Left lobe of liver (tissue), 2 donors: Measurements from ENCODE around the gene PRSS53. TPM values are rescaled to one million over a fixed set of nuclear protein-coding genes. Genes with fewer than 3 reads are reported as not detected.

Experiments
- ATAC-seq: fragments of 200-7000 bp; cut with Tn5 transposase; one replicate; pipeline ENCODE4 v1.9.1; 2020; ENCODE audit warnings: mild to moderate bottlenecking, moderate library complexity
- DNase-seq: peaks from one replicate; pipeline ENCODE4 v3.0.0-alpha.2; 2020; ENCODE audit warnings: low spot score
- total RNA-seq: library from RNA; stranded (reverse); gene quantifications from one replicate; pipeline ENCODE4 v1.2.1, GENCODE V29; 2021
- donor health status: DM: no; HTN: no; CAD: no; lungs with moderate emphysema.
- donor health status: DM: no; HTN: yes; CAD: no.

The PRSS53 gene
- total RNA-seq, 1 donor from 2014 or later: 4.4 TPM

DNA sequence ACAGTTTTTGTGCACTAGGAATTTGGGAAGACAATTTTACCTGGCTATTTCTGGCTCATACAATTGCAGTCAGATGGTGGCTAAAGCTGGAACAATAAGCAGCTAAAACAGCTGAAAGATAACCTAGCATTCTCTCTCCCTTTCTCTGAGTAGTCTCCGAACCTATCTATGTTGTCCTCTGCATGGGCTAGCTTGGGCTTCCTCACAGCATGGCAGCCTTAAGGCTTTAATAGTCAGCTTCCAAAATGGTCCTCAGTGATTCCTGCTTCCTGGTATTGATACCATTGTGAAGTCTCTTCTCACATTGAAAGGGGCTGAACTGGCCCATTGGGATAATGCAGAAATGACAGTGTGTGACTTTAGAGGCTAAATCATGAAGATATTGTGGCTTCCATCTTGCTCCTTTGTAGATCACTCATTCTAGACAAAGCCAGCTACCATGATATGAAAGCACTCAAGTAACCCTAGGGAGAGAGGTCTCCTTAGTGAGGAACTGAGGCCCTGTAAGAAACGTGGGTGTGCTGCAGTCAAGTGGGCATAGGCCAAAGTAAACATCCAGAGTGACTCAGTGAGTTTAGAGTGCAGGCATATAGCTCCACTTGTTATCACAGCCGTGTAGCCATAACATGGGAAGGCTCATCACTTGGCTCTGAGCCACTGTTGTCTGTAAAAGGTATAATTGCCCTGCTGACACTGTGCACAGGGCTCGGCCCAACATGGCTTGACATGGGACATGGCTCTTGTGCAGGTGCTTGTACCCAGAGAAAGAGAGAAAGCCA lies 11.3 kb upstream of the PRSS53 start:
- DNase-seq (no peak), ATAC-seq (no peak)

DNA sequence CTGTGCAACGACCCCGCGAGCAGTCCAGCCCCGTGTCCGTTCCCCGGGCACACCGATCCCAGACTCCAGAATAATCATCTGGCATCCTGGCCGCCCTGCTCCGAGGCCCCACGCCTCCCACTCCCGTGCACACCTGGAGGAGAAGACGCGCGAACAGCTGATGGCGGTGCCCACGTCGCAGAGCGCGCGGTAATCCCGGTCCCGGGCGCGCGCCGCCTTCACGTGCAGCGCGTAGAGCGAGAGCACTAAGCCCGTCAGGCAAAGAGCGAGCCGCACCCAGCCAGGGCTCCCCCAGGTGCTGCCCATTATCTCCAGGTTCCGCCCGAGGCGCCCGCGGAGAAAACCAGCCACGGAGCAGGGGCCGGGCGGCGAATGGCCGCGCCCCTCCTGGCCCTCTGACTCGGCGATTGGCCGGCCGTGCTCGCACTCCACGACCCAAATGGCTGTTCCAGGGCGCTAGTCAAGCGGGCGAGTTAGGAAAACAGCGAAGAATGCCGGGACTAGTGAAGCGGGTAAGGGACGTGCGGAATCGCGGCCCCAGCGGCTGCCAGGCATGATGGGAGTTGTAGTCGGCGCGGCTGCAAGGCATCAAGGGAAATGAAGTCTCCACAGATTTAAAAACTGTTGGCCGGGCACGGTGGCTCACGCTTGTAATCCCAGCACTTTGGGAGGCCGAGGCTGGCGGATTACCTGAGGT lies 5.8 kb upstream of the PRSS53 start, which contains the start of gene VKORC1:
VKORC1 (minus strand) TSS at position 374 of the 697 bp plus-strand sequence; CDS start at position 306, 68 bp downstream.
- DNase-seq (peak; percentile 98), ATAC-seq (peak; percentile 91)

DNA sequence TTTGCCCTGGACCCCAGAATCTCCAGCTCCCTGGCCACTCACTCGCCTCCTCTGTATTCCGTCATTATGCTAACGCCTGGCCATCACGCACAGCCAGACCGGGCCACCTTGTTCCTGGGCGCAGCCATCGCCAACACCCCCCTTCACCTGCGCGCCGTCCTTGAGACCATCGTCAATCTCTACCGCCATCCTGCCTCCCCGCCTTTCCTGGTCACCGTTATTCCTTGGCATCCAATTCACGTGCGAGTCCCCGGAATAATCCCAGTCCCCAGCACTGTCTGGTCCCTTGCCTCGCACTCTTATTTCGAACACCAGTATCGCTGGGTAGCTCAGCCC lies 5.3 kb upstream of the PRSS53 start:
- DNase-seq: no peak
- ATAC-seq: peak; percentile 19

DNA sequence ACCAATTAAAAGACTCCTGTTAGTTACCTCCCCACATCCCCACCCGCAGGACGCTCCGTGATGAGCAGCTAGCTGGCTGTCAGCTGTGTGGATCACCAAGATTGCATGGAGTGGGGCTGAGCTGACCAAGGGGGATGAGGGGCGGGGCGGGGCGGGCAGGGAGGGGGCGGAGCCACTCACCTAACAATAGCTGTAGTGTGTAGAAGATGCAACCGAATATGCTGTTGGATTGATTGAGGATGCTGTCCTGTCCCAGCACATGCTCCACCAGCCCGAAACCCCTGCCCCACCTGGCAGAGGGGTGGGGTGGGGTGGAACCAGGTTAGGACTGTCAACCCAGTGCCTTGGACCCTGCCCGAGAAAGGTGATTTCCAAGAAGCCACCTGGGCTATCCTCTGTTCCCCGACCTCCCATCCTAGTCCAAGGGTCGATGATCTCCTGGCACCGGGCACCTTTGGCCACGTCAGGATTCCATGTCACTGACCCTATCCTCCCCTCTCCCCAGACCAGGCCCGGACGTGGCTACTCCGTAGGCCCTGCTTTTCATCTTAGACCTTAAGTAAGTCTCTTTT lies 4.5 kb upstream of the PRSS53 start:
- ATAC-seq: peak; percentile 57
- peak; percentile 78 for DNase-seq

DNA sequence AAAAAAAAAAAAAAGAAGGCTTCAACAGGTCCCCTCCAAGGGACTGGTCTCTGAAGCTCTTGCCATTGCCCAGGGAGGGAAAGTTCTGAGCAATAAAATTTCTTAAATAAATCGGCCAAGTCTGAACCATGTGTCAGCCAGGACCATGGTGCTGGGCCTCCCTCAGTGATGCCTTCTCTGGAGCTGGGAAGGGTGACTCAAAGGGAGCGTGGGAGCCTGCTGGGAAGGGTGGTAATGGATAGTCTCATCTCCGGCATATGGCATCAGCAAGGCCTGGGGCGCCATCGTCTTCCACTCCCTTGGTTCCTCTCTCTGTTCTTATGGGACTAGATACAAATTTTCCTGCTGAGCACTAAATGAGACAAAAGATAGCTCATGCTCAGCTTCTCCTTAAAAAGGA lies 3.6 kb upstream of the PRSS53 start:
- ATAC-seq: no peak

DNA sequence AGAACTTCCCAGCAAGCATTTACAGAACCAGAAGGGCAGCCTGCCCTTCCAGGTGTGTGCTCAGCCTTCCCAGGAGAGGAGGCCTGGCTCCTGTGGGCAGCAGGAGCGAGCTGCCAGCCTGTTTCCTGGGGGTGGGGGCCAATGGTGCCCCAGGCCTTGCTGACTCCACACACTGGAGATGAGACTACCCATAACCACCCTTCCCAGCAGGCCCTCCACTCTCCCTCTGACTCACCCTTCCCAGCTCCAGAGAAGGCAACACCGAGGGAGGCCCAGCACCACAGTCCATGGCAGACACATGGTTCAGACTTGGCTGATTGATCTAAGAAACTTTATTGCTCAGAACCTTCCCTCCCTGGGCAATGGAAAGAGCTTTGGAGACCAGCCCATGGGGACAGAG lies 1.8 kb upstream of the PRSS53 start:
- DNase-seq (no peak), ATAC-seq (no peak)

More for the DNA sequence above, 3.6 kb upstream of the PRSS53 start:
- no peak for DNase-seq

DNA sequence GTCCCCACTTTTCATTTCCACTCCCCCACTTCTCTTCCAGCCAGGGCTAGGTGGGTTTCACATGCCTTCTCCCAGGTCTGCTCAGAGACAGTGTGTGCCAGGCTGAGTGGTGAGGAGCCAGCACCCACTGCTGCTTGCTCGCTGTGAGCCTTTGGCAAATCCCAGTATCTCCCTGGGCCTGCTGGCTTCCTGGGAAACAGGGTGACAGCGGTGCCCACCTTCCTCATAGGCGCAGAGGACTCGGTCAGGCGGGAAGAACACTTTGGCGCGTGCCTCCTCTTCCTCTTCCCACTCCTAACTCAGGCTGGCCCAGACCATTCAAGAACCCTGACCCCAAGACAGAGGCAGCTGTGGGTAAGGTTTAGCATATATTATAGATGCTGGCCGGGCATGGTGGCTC lies 456 bp upstream of the PRSS53 start:
- ATAC-seq (no peak), DNase-seq (no peak)

DNA sequence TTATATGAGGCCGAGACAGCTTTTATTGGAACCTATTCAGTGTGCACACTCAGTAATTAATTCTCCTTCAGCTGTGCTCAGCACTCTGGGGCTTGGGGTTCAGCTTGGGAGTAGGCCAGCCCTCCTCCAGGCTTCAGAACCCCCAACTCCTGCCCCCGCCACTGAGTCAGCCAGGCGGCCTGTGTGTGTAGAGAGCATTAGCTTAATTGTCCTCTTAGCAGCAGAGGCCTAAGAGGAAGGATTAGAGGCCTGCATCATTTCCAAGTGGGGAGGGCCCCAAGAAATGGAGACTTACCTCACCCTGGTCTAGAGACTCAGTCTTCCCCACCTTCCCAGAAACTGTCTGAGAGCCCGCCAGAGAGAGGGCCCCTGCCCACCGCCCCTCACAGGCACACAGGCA lies 772 bp downstream of the PRSS53 start:
- ATAC-seq (no peak), DNase-seq (no peak)

DNA sequence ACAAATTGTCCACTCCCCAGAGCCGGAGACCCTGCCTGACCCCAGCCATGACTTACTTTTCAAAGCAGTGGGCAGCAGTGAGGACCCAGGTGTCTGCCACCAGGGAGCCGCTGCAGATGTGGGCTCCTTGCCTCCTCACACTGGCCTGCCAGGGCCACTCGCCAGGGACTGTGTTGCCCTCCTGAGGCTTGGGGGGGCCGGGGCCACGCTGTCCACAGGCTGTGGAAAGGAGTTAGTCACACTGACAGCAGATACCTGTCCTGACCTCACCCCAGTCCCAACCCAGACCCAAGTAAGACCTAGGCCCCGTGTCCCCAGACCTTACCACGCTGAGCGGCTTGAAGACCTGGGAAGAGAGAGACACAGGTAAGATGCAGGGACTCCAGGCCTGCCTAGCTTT lies 1.3 kb downstream of the PRSS53 start:
- DNase-seq (no peak), ATAC-seq (no peak)

DNA sequence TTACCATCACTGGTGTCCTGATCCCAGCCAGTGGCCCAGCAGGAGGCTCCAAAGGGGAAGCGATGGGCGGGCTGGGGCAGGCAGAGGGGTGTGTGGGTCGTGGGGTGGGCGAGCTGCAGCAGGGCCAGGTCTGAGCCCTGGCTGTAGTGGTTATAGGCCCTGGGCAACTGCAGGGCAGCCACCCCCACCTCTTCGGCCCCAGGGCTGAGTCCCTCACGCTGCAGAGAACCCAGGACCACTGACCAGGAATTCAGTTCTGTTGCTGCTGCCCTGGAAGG lies 2.2 kb downstream of the PRSS53 start:
- DNase-seq (no peak), ATAC-seq (no peak)

DNA sequence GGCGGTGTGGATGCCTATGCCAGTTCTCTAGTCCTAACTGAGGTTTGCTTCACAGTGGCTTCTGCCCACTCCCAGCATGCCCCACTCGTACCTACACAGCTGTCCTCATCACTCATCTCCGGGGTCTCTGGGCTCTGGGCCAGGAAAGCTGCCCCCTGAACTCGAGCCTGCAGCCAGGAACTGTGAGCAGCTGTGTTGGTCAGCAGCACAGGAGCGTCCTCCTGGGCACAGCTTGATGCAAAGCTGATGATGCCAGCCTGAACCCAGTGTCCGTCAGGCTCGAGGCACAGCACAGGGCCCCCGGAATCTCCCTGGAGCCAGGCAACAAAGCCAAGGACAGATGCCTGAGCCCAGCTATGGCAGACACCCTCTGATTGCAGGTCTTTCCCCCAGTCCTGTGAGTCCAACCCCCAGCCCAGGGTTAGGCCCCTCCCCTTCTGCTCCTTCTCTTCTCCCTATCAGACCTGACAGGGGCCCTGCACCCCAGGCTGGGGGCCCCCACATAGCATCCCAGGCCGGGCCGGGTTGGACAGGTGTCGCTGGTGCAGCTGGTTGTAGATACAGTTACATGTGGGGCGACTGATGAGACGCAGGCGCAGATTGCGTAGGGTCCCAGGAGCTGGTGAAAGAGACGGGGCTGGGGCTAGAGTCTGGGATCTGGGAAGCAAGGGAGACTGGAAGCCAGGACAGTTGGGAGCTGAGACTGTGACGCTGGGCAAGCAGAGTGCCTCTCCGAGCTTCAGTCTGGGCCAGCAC lies 2.7 kb downstream of the PRSS53 start:
- DNase-seq: no peak
- no peak for ATAC-seq

DNA sequence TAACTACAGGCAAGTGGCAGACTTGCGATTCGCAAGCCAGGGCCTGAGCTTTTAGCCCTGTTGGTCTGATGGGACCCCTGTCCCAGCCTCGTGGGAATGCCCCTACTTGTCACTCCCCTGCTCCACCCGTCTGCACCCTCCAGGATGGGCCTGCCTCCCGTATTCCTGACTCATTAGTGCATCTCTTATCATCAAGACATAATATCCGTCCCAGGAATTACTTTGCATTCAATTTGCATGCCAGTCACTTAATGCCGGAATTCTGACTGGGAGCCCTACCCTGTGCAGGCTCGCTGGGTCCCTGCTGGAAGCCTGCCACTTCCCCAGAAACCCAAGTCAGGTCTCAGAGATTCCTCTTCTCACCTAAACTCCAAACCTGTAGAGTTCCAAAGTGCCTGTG lies 3.3 kb downstream of the PRSS53 start:
- no peak for ATAC-seq
- no peak for DNase-seq

DNA sequence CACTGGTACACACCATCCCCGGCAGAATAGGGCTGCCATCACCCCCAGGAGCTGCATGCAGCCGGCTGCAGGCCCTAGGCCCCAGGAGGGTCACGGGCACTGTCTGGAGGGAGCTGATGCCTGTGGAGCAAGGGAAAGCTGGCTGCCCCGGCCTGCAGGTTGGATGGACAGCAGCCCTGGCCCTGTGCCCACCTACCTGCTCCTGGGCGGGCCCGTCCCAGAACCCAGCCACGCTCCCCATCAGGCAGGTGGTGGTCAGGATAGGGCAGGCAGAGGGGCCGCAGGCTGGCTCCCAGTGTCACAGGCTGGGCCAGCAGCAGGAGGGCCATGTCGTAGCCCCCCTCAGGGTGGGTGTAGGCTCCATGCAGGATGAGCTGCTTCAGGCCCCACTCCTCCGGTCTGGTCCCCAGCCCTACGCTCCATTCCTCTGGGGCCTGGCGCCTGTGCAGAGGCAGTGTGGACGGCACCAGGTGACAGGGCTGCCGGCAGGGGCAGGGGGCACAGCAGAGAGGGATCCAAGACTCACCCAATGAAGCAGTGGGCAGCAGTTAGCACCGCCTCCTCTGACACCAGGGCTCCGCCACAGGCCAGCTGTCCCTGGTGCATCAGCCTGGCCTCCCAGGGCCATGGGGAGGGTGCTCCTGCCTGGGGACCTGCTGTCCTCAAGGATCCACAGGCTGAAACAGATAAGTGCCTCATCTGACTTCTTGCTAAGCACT lies 4.0 kb downstream of the PRSS53 start:
- peak; percentile 14 for ATAC-seq
- no peak for DNase-seq

DNA sequence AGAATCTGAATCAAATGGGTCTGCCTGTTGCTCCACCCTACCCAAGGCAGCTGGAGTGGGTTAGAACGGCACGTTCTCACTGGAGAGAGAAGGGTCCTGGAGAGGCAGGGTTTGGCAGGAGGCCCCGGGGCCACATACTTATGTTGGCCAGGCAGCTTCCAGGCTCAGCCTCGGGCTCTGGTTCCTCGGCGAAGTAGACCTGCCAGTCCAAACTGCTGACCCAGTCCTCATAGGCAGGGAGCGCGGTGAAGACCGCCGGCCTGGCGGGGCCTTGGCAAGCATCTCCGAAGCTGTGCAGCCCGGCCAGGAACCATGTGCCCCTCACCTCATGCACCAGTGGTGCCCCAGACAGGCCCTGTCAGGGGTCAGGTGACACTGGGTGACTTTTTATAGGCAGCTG lies 4.8 kb downstream of the PRSS53 start:
- no peak for ATAC-seq
- no peak for DNase-seq

DNA sequence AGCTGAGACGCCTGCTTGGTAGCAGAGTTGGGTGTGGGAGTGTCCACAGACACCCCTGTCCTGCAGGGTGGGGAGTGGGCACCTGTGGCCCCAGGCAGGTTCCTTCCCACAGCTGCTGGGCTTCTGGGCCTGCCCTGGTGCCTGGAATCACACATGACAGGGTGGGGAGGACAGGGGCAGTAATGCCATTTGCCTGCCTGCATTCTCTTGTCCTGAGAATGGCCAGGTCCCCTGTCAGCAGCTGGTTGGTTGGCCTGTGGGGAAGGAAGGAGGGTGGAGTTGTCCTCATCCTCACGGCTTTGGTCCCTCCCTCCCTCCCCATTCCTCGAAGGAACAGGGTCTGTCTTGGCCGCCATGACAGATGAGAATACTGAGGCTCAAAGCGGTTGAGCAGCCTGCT lies 5.2 kb downstream of the PRSS53 start:
- no peak for ATAC-seq

DNA sequence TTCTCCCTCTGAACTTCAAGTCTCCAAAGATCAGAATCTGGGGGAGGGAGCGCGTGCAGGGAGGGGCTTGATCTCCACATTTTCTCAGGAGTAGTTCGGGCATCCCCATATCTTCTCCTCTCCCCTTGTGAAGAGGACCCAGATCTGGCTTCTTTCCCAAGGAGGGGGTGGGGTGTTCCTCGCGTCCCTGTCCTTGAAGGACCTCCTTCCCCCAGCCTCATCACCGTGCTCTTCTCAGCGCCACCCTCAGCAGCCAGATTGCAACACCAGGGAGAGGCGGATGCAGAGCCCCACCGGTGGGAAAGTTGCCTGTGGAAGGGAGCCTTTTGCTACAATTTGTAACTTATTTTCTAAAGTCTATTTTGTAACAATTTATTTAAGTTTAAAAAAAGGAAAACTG lies 5.7 kb downstream of the PRSS53 start:
- ATAC-seq (no peak), DNase-seq (no peak)

More for the DNA sequence above, 5.2 kb downstream of the PRSS53 start:
- no peak for DNase-seq

DNA sequence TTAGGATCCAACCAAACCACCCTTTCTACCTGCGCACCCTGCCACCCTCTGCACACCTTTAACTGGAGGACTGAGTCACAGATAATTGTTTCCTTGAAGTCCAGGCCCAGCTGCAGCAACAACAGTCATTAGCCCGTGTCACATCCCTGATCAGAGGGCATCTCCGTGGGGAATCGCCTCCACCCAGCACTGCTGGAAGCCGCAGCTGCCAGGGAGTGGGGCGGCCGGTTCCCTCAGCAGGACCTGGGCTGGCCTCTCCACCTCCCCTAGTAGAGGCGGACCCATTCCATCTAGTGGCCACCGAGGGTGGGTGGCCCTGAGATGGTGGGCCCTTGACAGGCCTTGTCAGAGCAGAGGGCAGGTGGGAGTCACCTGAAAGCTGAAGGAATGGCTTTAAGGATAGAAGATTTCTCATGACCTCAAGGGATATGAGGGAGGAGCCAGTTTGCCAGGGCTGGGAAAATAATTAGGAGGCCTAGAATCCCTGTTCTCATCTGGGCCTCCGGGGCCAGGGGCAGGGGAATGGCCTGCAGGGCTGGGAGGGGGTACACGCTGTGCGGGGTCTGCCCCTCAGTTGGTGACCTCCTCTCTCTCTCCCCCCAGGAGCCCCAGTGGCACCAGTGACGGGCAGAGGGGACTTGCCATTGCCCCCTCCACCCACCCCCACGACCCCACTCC lies 6.2 kb downstream of the PRSS53 start:
- no peak for ATAC-seq

DNA sequence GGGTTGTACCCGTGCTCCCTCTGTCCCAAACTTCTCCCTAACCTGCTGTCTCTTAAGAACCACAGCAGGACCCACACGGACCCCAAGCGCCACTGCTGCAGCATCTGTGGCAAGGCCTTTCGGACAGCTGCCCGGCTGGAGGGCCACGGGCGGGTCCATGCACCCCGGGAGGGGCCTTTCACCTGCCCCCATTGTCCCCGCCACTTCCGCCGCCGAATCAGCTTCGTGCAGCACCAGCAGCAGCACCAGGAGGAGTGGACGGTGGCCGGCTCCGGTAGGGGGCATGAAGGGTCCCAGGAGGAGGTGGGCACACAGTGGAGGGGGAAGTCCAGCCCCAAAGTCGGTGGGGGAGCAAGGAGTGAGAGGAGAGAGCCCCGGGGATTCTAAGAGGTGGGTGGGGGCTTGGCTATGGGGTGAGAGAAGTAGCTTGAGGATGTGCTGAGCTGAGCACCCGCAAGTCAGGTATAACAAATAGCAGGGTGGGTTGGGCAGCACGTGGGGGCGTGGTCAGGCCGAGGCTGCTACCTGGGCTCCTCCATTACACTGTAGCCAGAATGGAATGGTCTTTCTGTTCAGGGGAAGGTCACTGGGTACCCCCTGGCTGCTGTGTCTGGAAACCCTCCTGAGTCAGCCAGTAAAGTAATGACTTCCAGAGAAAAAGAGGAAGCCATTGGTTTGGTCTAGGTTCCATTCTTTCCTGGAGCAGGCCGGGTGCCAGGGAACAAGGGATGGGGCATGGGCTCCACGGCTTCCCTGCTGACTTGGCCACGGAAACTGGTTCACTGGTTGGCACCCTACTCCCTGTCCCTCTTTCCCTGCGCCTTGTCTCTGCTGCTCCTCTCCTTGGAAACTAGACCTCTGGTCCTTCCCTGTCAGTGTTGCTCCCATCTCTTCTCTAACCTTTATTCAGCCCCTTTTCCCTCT lies 7.1 kb downstream of the PRSS53 start:
- no peak for ATAC-seq

More for the DNA sequence above, 6.2 kb downstream of the PRSS53 start:
- no peak for DNase-seq

DNA sequence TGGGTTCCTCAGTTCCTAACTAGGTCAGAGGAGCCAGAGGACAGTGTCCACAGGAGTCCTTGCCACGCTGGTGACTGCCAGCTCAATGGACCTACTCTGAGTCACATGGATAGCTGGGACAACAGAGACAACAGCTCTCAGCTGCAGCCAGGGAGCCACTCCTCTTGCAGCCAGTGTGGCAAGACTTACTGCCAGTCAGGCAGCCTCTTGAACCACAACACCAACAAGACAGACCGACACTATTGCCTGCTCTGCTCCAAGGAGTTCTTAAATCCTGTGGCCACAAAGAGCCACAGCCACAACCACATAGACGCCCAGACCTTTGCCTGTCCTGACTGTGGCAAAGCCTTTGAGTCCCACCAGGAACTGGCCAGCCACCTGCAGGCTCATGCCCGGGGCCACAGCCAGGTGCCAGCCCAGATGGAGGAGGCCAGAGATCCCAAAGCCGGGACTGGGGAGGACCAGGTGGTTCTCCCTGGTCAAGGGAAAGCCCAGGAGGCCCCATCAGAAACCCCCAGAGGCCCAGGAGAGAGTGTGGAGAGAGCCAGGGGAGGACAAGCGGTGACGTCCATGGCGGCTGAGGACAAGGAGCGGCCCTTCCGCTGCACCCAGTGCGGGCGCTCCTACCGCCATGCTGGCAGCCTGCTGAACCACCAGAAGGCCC lies 7.9 kb downstream of the PRSS53 start:
- DNase-seq (no peak), ATAC-seq (peak; percentile 46)

More for the DNA sequence above, 7.1 kb downstream of the PRSS53 start:
- no peak for DNase-seq
